PC-3 (cell line): Measurements from ENCODE around the gene CNTN4. TPM values are rescaled to one million over a fixed set of nuclear protein-coding genes. Genes with fewer than 3 reads are reported as not detected.
A peak's percentile ranks its signal among the peaks of the same experiment; 100 is the strongest.

Experiments
- ATAC-seq: fragments of 200-7000 bp; cut with Tn5 transposase; 2 replicates; pipeline ENCODE4 v1.9.1; 2020; ENCODE audit warnings: mild to moderate bottlenecking, moderate library complexity
- BruUV-seq: library from RNA; stranded (reverse); fragments of 400-500 nt; replicated peaks from 2 replicates; lab custom pipeline; 2021; lab: Mats Ljungman, UMichigan
- CTCF ChIA-PET: fragments of 300-600 bp; sonication (Branson Sonifier 250); formaldehyde crosslinking; loops from one replicate; lab custom pipeline; 2022; ENCODE audit warnings: antibody characterized with exemption; lab: Charles Lee
- POLR2A ChIA-PET: fragments of 300-600 bp; sonication (Branson Sonifier 250); formaldehyde crosslinking; loops from one replicate; lab custom pipeline; 2022; ENCODE audit warnings: antibody characterized with exemption; ENCODE audit not compliant: unreplicated experiment; lab: Charles Lee
- DNase-seq: peaks from one replicate; pipeline ENCODE4 v3.0.0-alpha.2; 2015
- H2AFZ ChIP-seq: fragments of 300-600 bp; sonication (generic); 2 replicates; pipeline ENCODE4 v1.6.0; 2016; ENCODE audit warnings: antibody characterized with exemption, low read length
- H3F3A ChIP-seq: fragments of 300-600 bp; sonication (generic); one replicate; pipeline ENCODE4 v1.6.0; 2017; ENCODE audit warnings: antibody characterized with exemption, low read length, control low read depth, mild to moderate bottlenecking; ENCODE audit not compliant: unreplicated experiment
- H3K27ac ChIP-seq: fragments of 300-600 bp; sonication (generic); 2 replicates; pipeline ENCODE4 v1.5.1; 2016; ENCODE audit warnings: mild to moderate bottlenecking, low read length
- H3K27me3 ChIP-seq: fragments of 300-600 bp; sonication (generic); 2 replicates; pipeline ENCODE4 v1.6.1; 2016; ENCODE audit warnings: low read length, mixed read lengths
- H3K36me3 ChIP-seq: fragments of 300-600 bp; sonication (generic); 2 replicates; pipeline ENCODE4 v1.6.1; 2016; ENCODE audit warnings: low read depth, mixed run types, low read length, mixed read lengths
- H3K4me1 ChIP-seq: fragments of 300-600 bp; sonication (generic); 2 replicates; pipeline ENCODE4 v1.5.1; 2016; ENCODE audit warnings: low read length; ENCODE audit not compliant: insufficient read depth
- H3K4me2 ChIP-seq: fragments of 300-600 bp; sonication (generic); 2 replicates; pipeline ENCODE4 v1.6.0; 2016; ENCODE audit warnings: low read length
- H3K4me3 ChIP-seq: fragments of 300-600 bp; sonication (generic); 2 replicates; pipeline ENCODE4 v1.5.1; 2016; ENCODE audit warnings: mild to moderate bottlenecking, low read length, mixed read lengths
- H3K79me2 ChIP-seq: fragments of 300-600 bp; sonication (generic); 2 replicates; pipeline ENCODE4 v1.6.1; 2017; ENCODE audit warnings: low read length, mixed read lengths
- H3K9ac ChIP-seq: fragments of 300-600 bp; sonication (generic); 2 replicates; pipeline ENCODE4 v1.6.0; 2016; ENCODE audit warnings: mild to moderate bottlenecking, low read length
- H3K9me2 ChIP-seq: fragments of 300-600 bp; sonication (generic); replicated peaks from 2 replicates; pipeline ENCODE4 v1.6.1; 2016; ENCODE audit warnings: mixed run types, low read length, mixed read lengths
- H3K9me3 ChIP-seq: fragments of 300-600 bp; sonication (generic); 2 replicates; pipeline ENCODE4 v1.6.1; 2016; ENCODE audit warnings: low read length, mixed read lengths
- H4K20me1 ChIP-seq: fragments of 300-600 bp; sonication (generic); 2 replicates; pipeline ENCODE4 v1.6.1; 2016; ENCODE audit warnings: low read length, mixed read lengths
- EZH2 ChIP-seq: fragments of 300-600 bp; sonication (generic); IDR thresholded peaks from one replicate; pipeline ENCODE4 v1.6.1; 2017; ENCODE audit warnings: antibody characterized with exemption, mild to moderate bottlenecking, low read length; ENCODE audit not compliant: unreplicated experiment
- EZH2phosphoT487 ChIP-seq: fragments of 300-600 bp; sonication (generic); IDR thresholded peaks from 2 replicates; pipeline ENCODE4 v1.6.1; 2018; ENCODE audit warnings: mild to moderate bottlenecking, antibody characterized with exemption, low read length, borderline replicate concordance
- intact Hi-C: fragments of 100-400 bp; cut with micrococcal nuclease; formaldehyde crosslinking; loops from 2 replicates; pipeline ENCODE4 v1.9.0; 2023
- total RNA-seq: library from RNA; depleted of rRNA; stranded (reverse); fragments of >200 nt; gene quantifications from 2 replicates; pipeline ENCODE4 v1.2.3, GENCODE V29; 2014
- TF ChIP-seq, protein P1 (sequence below): fragments of 300-600 bp; sonication (generic); conservative IDR thresholded peaks from 2 replicates; pipeline ENCODE4 v1.5.1; 2017; ENCODE audit warnings: antibody characterized with exemption, low read depth, mild to moderate bottlenecking, low read length

The CNTN4 gene
- total RNA-seq, 1 experiment from 2014 or later = not detected

GRCh38 chr3:2156244-2156847 is 57.7 kb downstream of the CNTN4 start:
- H2AFZ ChIP-seq = no peak overlapping the region
- H3K79me2 ChIP-seq = no peaks in the 10 kb centered on the region
- H3K9ac ChIP-seq = no peak overlapping the region
- no TSS peak for BruUV-seq
- no peaks in the 10 kb centered on the region for H3K27me3 ChIP-seq
- DNase-seq (peak; percentile 3), ATAC-seq (no peak)
- ChIA-PET CTCF (no interaction called here), POLR2A (no interaction called here)
- intact Hi-C loops = no loop called here
- H3K27ac ChIP-seq = no peak overlapping the region
- no peaks in the 10 kb centered on the region for H3K9me2 ChIP-seq
- no peak overlapping the region for H3K4me3 ChIP-seq
- no peaks in the 10 kb centered on the region for H3K36me3 ChIP-seq
- H3K4me2 ChIP-seq = no peak overlapping the region
- H3K9me3 ChIP-seq = peaks cover 30% of the 10 kb centered on the region
- no peaks in the 10 kb centered on the region for H3F3A ChIP-seq
- TF ChIP-seq EZH2phosphoT487 = no peak
- TF ChIP-seq, protein P1, sequence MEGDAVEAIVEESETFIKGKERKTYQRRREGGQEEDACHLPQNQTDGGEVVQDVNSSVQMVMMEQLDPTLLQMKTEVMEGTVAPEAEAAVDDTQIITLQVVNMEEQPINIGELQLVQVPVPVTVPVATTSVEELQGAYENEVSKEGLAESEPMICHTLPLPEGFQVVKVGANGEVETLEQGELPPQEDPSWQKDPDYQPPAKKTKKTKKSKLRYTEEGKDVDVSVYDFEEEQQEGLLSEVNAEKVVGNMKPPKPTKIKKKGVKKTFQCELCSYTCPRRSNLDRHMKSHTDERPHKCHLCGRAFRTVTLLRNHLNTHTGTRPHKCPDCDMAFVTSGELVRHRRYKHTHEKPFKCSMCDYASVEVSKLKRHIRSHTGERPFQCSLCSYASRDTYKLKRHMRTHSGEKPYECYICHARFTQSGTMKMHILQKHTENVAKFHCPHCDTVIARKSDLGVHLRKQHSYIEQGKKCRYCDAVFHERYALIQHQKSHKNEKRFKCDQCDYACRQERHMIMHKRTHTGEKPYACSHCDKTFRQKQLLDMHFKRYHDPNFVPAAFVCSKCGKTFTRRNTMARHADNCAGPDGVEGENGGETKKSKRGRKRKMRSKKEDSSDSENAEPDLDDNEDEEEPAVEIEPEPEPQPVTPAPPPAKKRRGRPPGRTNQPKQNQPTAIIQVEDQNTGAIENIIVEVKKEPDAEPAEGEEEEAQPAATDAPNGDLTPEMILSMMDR = peak; percentile 54
- no peaks in the 10 kb centered on the region for H3K4me1 ChIP-seq
- H4K20me1 ChIP-seq = no peaks in the 10 kb centered on the region

GRCh38 chr3:2158828-2159227 is 60.2 kb downstream of the CNTN4 start:
- H4K20me1 ChIP-seq = no peaks in the 10 kb centered on the region
- H3K4me2 ChIP-seq = no peak overlapping the region
- no peak overlapping the region for H2AFZ ChIP-seq
- no TSS peak for BruUV-seq
- TF ChIP-seq EZH2phosphoT487 (no peak), EZH2 (no peak)
- TF ChIP-seq, protein P1 = no peak
- no peak overlapping the region for H3K27ac ChIP-seq
- H3K9me2 ChIP-seq = no peaks in the 10 kb centered on the region
- no peaks in the 10 kb centered on the region for H3K36me3 ChIP-seq
- no peaks in the 10 kb centered on the region for H3K4me1 ChIP-seq
- no peaks in the 10 kb centered on the region for H3F3A ChIP-seq
- no peak for DNase-seq
- peaks cover 36% of the 10 kb centered on the region for H3K9me3 ChIP-seq
- POLR2A ChIA-PET = no interaction called here
- no peaks in the 10 kb centered on the region for H3K27me3 ChIP-seq
- no peak overlapping the region for H3K9ac ChIP-seq
- H3K4me3 ChIP-seq = no peak overlapping the region
- CTCF ChIA-PET = no interaction called here
- H3K79me2 ChIP-seq = no peaks in the 10 kb centered on the region
- ATAC-seq = no peak
- intact Hi-C loops = no loop called here

- CTCF ChIA-PET = no interaction called here
- TF ChIP-seq EZH2 = no peak
- Histone ChIP-seq H3K4me1 (no peaks in the 10 kb centered on the region), H3K4me3 (no peak overlapping the region), H3K27me3 (no peaks in the 10 kb centered on the region), H3K4me2 (no peak overlapping the region), H2AFZ (no peak overlapping the region), H3K36me3 (no peaks in the 10 kb centered on the region), H3K9ac (no peak overlapping the region), H4K20me1 (no peaks in the 10 kb centered on the region), H3K79me2 (no peaks in the 10 kb centered on the region), H3K27ac (no peak overlapping the region), H3F3A (no peaks in the 10 kb centered on the region), H3K9me3 (peaks cover 10% of the 10 kb centered on the region), H3K9me2 (no peaks in the 10 kb centered on the region)
- no TSS peak for BruUV-seq
- ATAC-seq (no peak), DNase-seq (no peak)
- POLR2A ChIA-PET = no interaction called here
- intact Hi-C loops = no loop called here
Measured at GRCh38 chr3:2166552-2166951, 67.9 kb downstream of the CNTN4 start.
